ENCODE measurements around the gene SEMA3C. TPM values are rescaled to one million over a fixed set of nuclear protein-coding genes. Genes with fewer than 3 reads are reported as not detected.

Gene SEMA3C
- total and polyA plus RNA-seq, 7 donors = 8.4 to 298 (median 213) TPM

DNA sequence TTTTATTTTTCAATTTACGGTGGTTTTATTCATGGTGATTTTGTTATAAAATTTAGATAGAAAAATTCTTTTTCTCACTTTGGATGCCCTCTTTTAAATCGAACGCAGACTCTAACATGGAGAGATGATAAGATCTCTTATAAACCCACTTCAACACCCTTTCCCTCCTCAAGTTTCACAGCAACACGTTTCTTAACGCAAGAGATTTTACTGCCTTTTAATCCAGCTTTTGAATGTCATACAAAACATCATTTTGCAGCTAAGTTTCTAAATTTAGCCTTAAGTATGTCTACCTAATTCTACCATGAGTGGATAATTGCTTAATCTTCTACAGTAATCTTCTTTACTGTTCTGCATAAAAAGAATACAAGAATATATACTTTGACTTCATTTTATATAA is 70.0 kb downstream of the SEMA3C start:
- intact Hi-C loops (cut with DNase I) = no loop called here
- peak overlapping the region in 2 of 4 donors; percentile 33 to 42 for H3K27ac ChIP-seq
- peaks cover 0 to 48% (median 28%) of the 10 kb centered on the region in 4 donors for H3K4me1 ChIP-seq
- WGBS, 2 donors = 75 to 84% methylated on average over 5 of the region's 5 CpGs
- no peak overlapping the region for H3K4me3 ChIP-seq
- H3K36me3 ChIP-seq = no peaks in the 10 kb centered on the region
- DNase-seq = no peak
- H3K27me3 ChIP-seq = no peaks in the 10 kb centered on the region
- no peaks in the 10 kb centered on the region for H3K9me3 ChIP-seq
- TF ChIP-seq, protein P1, sequence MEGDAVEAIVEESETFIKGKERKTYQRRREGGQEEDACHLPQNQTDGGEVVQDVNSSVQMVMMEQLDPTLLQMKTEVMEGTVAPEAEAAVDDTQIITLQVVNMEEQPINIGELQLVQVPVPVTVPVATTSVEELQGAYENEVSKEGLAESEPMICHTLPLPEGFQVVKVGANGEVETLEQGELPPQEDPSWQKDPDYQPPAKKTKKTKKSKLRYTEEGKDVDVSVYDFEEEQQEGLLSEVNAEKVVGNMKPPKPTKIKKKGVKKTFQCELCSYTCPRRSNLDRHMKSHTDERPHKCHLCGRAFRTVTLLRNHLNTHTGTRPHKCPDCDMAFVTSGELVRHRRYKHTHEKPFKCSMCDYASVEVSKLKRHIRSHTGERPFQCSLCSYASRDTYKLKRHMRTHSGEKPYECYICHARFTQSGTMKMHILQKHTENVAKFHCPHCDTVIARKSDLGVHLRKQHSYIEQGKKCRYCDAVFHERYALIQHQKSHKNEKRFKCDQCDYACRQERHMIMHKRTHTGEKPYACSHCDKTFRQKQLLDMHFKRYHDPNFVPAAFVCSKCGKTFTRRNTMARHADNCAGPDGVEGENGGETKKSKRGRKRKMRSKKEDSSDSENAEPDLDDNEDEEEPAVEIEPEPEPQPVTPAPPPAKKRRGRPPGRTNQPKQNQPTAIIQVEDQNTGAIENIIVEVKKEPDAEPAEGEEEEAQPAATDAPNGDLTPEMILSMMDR (IDR thresholded peaks at IDR 0.05) = no peak
- TF ChIP-seq EP300 (IDR thresholded peaks at IDR 0.05) (no peak), POLR2A (IDR thresholded peaks at IDR 0.05) (no peak), POLR2AphosphoS5 (IDR thresholded peaks at IDR 0.05) (no peak)

DNA sequence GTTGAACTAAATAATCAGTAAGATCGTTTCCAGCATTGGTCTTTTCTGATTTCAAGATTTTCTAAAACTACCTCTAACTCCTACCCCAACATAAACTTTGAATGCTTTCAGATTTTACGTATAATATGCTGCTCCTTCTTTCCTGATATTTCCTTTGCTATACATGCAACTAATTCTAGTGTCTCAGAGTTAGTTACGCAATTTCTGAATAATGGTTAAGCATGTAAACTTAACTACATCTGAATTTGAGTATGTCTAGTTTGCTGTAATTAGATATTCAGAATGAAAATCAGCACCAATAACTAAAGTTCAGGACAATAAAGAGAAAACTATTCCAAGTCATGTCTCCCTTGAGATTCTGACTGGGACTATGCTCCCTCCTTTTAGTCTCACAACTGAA is 71.0 kb downstream of the SEMA3C start:
- peaks cover 0 to 52% (median 31%) of the 10 kb centered on the region in 4 donors for H3K4me1 ChIP-seq

DNA sequence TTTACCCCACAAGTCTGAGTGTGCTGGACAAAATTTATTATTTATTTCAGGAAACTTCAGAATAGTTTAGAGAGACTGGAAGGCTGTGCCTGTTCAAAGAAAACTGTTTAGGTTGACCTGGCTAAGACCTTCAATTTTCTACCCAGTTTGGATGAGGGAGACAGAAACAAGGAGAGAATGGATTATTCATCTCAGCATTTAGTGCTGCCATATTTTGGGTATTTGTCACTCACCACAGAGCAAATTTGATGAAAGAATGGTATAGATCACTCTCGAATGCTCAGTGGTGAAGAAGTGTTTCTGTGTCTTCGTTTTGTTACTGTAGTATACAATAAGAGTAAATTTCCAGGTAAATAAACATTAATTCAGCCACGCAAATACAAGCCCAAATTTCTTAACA is 71.8 kb downstream of the SEMA3C start:
- intact Hi-C loops (cut with DNase I) = no loop called here
- peaks cover 0 to 58% (median 38%) of the 10 kb centered on the region in 4 donors for H3K4me1 ChIP-seq
- WGBS, 2 donors = 74 to 88% methylated on average over 3 of the region's 3 CpGs
- no peaks in the 10 kb centered on the region for H3K36me3 ChIP-seq
- no peak overlapping the region for H3K4me3 ChIP-seq
- TF ChIP-seq POLR2AphosphoS5 (IDR thresholded peaks at IDR 0.05) = no peak
- no peak for TF ChIP-seq EP300 (IDR thresholded peaks at IDR 0.05)
- TF ChIP-seq, protein P1 (IDR thresholded peaks at IDR 0.05) = no peak
- no peak for TF ChIP-seq POLR2A (IDR thresholded peaks at IDR 0.05)
- no peak for DNase-seq
- H3K27ac ChIP-seq = peak overlapping the region in 3 of 4 donors; percentile 11 to 48 (median 33)
- no peaks in the 10 kb centered on the region for H3K27me3 ChIP-seq
- H3K9me3 ChIP-seq = no peaks in the 10 kb centered on the region

More for the DNA sequence above, 71.0 kb downstream of the SEMA3C start:
- Histone ChIP-seq H3K4me3 (no peak overlapping the region), H3K27ac (peak overlapping the region in 3 of 4 donors; percentile 11 to 42 (median 33)), H3K36me3 (no peaks in the 10 kb centered on the region), H3K27me3 (no peaks in the 10 kb centered on the region), H3K9me3 (no peaks in the 10 kb centered on the region)
- WGBS, 2 donors = 89 to 91% methylated on average over 3 of the region's 3 CpGs
- no peak for DNase-seq
- intact Hi-C loops (cut with DNase I) = no loop called here
- TF ChIP-seq POLR2AphosphoS5 (IDR thresholded peaks at IDR 0.05) = no peak

DNA sequence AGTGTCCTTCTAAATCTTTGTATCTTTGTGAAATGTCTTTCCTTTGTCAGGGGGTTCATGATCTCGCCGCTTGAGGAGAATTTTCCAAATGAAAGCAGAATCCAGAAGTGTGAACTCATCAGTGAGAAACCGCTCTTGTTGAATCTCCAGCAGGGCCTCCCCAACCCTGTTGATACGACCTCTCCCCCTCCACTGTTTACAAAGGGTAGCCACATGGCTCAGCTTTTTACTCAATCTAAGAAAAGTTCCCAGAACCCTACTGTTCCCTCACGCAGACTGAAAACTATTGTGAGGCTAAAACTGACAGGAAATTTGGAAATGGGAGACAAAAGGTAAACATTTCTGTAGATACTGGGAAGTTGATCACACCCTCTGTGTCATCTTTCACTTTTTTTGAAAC is 73.9 kb downstream of the SEMA3C start:
- Histone ChIP-seq H3K4me3 (no peak overlapping the region), H3K27ac (no peak overlapping the region), H3K27me3 (no peaks in the 10 kb centered on the region), H3K36me3 (no peaks in the 10 kb centered on the region), H3K4me1 (peaks cover 0 to 64% (median 40%) of the 10 kb centered on the region in 4 donors), H3K9me3 (no peaks in the 10 kb centered on the region)
- no peak for TF ChIP-seq POLR2A (IDR thresholded peaks at IDR 0.05)
- TF ChIP-seq, protein P1 (IDR thresholded peaks at IDR 0.05) = no peak
- no peak for TF ChIP-seq POLR2AphosphoS5 (IDR thresholded peaks at IDR 0.05)
- TF ChIP-seq EP300 (IDR thresholded peaks at IDR 0.05) = no peak
- DNase-seq = no peak
- intact Hi-C loops (cut with DNase I) = no loop called here
- 84 to 86% methylated on average over 5 of the region's 5 CpGs for WGBS, 2 donors

DNA sequence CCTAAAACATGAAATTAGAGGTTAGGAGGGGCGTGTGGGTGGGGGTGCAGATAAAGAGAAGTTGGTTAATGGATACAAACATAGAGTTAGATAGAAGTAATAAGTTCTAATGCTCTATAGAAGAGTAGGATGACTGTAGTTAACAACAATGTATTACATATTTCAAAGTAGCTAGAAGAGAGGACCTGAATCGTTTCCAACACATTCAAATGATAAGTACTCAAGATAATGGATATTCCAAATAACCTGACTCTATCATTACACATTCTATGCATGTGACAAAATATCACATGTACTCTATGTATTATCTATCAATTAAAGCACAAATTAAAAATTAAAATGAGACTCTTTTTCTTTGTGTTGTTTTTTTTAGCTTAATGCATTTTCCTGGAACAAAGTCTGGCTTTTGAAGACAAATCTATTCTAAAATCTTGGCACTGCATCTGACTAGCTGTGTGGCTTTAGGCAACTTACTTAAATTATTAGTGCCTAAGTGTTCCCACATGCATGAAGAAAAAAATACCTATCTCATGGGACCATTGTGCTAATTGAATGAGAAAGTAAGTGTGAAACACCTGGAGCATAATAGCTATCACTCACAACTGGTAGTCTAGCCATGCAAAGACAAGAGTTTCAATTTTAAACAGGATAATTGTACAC is 75.7 kb downstream of the SEMA3C start:
- H3K4me3 ChIP-seq = no peak overlapping the region
- no peaks in the 10 kb centered on the region for H3K27me3 ChIP-seq
- WGBS, 2 donors = 66 to 80% methylated on average over 2 of the region's 2 CpGs
- no peaks in the 10 kb centered on the region for H3K9me3 ChIP-seq
- H3K4me1 ChIP-seq = peaks cover 0 to 66% (median 32%) of the 10 kb centered on the region in 4 donors
- H3K36me3 ChIP-seq = no peaks in the 10 kb centered on the region
- peak overlapping the region in 3 of 4 donors; percentile 31 to 53 (median 41) for H3K27ac ChIP-seq
- TF ChIP-seq, protein P1 (IDR thresholded peaks at IDR 0.05) = no peak
- TF ChIP-seq POLR2A (IDR thresholded peaks at IDR 0.05) (no peak), POLR2AphosphoS5 (IDR thresholded peaks at IDR 0.05) (no peak)
- DNase-seq = no peak
- intact Hi-C loops (cut with DNase I) = no loop called here

All from sigmoid colon (tissue), 7 donors.